ENCODE data around the gene ZIM2. TPM values are rescaled to one million over a fixed set of nuclear protein-coding genes. Genes with fewer than 3 reads are reported as not detected.

Gene ZIM2
- total and polyA plus RNA-seq, 9 of the 15 experiments (the other 6 are each of a cell fraction or from before 2014, with no cell fraction given) = not detected

DNA sequence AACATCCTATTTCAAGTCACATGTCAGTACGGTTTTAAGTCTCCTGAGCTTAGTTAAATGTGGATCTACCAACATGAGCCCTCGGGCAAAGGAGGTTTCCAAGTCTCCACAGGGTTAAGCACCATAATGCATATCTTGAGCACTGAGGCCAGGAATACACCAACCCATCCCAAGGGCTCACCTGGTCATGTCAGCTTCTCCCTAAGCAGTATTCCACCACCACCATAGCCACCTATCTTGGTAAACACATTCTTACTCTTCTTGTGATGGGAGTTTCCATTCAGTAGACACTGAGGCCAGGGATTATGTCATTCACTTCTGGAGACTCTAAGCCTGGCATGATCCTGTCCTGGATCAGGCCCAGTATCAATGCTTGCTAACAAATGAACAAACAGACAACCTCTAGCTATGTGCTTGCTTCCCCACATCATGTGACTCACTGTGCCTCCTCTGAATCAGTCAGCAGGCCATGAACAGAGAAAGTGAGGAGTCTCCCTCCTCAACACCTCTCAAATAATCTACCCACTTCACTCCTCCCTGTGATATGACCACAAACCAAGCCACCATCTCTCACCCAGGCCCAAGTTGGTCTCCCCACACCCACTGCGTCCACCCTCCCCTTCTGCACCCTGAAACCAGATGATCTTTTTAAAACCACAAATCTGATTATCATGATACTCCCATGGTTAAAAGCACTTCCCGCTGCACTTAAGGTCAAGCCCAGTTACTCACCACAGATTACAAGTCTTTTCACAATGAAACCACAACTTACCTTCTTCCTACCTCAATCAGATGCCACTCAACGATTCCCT lies 5.8 kb downstream of the ZIM2 start (continued):
- TF ChIP-seq, protein P1, sequence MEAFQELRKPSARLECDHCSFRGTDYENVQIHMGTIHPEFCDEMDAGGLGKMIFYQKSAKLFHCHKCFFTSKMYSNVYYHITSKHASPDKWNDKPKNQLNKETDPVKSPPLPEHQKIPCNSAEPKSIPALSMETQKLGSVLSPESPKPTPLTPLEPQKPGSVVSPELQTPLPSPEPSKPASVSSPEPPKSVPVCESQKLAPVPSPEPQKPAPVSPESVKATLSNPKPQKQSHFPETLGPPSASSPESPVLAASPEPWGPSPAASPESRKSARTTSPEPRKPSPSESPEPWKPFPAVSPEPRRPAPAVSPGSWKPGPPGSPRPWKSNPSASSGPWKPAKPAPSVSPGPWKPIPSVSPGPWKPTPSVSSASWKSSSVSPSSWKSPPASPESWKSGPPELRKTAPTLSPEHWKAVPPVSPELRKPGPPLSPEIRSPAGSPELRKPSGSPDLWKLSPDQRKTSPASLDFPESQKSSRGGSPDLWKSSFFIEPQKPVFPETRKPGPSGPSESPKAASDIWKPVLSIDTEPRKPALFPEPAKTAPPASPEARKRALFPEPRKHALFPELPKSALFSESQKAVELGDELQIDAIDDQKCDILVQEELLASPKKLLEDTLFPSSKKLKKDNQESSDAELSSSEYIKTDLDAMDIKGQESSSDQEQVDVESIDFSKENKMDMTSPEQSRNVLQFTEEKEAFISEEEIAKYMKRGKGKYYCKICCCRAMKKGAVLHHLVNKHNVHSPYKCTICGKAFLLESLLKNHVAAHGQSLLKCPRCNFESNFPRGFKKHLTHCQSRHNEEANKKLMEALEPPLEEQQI (IDR thresholded peaks at IDR 0.05) = no peak
- TF ChIP-seq ETV5 (CRISPR knock-in tag; IDR thresholded peaks at IDR 0.05; ENCODE audit: low read depth) (no peak), ZNF184 (CRISPR knock-in tag; IDR thresholded peaks at IDR 0.05) (no peak), SFPQ (IDR thresholded peaks at IDR 0.05; ENCODE audit: low read depth, low read length) (no peak), SIN3B (IDR thresholded peaks at IDR 0.05; ENCODE audit: low read depth) (no peak), SMARCE1 (IDR thresholded peaks at IDR 0.05) (no peak)
